ENCODE data around the gene KIT.

KIT gene

DNA sequence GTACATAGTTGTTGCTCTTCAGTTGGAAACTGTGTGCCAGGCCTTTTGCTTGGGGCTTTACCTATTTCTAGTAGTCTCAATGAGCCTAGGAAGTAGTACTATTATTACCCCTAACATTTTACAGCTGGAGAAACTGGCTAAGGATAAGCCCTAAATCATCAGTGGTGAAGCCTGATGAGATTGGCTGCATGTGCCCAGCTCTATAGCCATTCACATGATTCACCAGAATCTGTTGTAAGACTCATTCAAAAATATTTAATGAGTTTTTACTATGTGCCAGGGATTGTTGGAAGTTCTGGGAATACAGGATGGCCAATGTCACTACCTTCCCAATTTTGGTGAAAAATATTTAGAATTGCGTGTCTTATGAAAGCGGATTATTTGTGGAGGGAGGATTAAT lies 2.8 kb downstream of the KIT start:
- no peak for DNase-seq (ENCODE audit: low read depth in 2 of 2)

DNA sequence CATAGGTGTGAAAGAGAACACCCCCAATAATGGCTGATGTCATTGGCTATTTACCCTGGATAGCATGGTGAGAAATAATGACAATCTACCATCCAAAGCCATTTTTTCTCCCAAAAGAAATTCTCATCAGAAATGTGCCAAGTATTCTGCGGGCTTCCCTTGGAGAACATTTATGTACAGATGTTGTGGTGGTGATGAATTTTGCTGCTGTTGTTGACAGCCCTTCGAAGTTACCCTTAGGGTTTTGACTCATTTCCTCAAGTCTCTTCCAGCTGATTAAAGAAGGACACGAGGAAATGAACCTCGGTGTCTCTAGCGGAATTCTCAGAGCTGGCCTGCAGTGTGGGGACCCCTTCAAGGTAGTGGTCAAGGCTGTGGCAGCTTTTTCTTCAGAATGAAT lies 3.4 kb downstream of the KIT start:
- DNase-seq (ENCODE audit: low read depth in 2 of 2), result no peak

DNA sequence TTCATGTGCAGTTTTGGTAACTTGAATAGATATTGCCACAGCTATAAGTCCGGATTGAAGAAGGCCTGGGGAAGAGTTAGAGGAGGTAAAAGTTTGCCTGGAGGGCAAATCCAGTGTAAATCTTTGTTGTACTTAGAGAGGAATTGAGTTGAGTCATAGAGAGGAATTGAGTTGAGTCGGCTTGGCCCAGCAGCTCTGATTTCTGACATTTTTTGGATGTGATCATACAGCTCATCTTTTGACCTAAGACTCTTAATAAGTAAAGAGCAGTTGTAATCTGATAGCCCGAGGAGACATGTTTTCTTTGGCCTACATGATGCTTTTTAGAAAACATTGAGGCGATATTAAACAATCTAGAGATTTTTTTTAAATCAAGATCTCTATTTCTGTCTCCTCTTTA lies 3.9 kb downstream of the KIT start:
- DNase-seq (ENCODE audit: low read depth in 2 of 2), result no peak

DNA sequence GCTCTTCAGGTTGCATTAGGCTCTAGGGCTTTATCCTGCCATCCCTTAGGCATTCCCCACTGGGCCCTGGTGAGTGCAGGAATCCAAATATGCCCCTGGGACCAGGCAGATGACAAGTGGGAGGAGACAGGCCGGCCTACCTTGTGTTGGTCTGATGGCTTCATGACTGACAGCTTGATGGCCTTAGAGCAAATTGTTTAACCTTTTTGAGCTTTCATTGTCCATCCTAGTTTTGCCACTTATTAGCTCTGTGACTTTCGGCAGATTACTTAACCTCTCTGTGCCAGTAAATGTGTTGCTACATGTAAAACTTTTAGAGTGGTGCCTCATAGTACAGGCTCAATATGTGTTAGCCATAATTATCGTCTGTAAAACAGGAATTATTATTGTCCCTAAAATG lies 4.4 kb downstream of the KIT start:
- no peak for DNase-seq (ENCODE audit: low read depth in 2 of 2)

DNA sequence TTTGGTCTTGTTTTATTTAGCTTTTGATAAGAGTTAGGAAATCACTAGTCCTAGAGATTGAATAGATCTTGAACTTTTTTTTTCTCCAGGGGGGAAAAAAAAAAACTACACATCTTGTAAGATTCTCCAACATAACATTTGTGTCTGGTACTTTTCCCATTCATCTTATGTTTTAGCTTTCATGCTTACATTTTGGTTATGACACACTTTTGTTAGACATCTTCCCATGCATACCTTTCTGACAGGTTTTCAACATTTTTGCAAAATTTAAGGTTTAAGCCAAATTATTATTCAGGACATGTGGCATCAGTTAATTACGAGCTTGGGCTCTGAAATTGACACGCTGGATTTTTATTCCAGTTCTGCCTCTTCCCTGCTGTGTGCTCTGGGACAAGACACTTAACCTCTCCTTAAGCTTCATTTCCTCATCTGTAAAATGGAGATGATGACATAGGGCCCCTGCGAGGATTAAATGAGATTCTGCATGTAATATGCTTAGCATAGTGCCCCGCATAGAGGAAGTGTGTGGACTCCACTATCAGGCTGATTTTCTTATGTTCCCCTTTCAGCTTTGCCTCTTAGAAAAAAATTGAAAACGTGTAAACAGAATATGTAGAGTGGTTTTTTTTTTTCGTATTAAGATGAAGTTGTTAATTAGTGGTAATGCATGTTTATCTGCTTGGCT lies 5.3 kb downstream of the KIT start:
- DNase-seq (ENCODE audit: low read depth in 2 of 2), result no peak

DNA sequence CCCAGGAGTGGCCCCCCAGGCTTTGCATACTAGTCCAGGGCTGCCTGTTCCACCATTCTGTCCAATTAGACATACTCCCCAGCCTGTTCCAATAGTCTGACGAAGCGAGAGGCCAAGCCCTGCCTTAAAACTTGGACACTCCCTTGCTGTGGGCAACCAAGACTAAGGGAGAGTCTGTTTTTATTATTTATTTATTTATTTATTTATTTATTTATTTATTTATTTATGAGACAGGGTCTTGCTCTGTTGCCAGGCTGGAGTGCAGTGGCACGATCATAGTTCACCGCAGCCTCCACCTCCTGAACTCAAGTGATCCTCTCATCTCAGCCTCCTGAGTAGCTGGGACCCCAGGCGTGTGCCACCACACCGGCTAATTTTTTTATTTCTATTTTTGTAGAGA lies 6.6 kb downstream of the KIT start:
- DNase-seq (ENCODE audit: low read depth in 2 of 2), result no peak

DNA sequence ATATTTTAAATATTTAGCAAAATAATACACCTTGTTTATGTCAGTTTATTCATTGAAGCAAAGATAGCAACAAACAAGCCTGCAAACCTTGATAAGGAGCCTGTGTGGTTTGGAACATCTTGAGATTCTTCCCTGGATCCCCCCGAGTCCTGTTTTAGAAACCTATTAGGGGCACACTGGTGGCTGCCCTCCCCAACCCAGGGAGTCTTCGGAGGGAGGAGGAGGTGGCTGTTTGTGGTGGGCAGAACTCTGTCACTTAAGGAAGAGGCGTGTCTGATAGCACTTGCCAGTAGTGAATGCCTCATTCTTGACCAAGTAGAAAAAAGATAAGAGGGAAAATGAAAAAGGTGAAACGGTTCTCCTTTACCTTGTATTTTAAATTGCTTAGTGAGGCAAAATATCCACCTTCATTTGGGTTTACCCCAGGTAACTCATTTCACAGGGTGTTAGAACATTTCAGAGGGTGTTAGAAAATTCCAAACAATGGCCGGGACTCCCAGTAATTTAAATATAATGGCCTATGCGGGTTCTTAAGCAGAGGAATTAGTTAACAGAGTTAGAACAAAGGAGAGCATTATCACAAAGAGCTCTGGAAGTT lies 10.4 kb downstream of the KIT start:
- DNase-seq (ENCODE audit: low read depth in 2 of 2), result no peak

DNA sequence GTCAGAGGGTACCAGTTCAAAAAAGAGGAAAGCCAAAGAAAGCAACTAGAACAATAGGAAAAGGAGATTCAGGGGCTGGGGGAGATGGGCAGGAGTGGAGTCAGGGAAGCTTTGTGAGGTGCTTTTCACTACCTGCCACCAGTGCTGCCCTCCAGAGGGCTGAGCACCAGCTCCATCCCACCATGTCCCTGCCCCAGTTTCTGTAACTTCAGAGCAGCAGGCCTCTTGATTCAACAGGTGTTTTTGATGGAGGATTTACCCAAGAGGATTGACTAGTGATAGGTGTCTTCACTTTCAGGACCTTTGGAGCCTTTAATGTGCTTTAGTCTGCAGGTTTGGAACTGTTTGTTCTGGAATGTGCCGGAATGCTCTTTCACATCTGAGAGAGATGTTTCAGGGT lies 12.1 kb downstream of the KIT start:
- DNase-seq (ENCODE audit: low read depth in 2 of 2), result no peak

DNA sequence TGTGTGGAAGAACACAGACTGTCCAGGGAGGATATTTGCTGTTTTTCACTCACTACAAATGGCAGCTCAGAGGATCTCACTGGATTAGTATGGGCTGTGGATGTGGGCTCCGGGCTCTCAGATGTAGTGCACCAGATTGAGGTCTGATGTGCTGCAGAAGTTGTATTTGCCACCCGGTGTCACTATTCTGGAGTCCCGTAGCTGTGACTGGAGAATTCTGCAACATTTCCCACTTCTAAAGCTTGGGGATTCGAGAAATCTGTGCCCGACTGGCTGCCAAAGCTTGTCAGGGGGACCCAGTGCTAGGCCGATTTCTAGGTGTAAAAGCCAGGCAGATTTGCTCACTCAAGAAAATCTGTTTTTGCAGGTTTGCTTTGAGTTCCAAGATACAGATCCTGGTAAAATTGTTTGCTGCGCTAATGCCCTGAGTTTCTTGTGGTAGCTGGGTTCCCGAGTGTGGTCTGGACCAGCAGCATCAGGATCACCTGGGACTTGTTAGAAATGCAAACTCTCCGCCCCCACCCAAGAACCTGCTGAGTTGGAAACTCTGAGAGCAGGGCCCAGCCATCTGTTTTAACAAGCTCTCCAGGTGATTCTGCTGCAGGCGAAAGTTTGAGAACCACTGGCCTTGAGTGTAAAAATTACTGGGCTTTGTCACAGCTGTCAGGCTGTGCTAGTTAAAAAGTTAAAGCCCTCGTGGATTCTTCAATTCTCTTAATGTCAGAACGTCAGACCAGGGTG lies 18.1 kb downstream of the KIT start:
- DNase-seq (ENCODE audit: low read depth in 2 of 2), result no peak

DNA sequence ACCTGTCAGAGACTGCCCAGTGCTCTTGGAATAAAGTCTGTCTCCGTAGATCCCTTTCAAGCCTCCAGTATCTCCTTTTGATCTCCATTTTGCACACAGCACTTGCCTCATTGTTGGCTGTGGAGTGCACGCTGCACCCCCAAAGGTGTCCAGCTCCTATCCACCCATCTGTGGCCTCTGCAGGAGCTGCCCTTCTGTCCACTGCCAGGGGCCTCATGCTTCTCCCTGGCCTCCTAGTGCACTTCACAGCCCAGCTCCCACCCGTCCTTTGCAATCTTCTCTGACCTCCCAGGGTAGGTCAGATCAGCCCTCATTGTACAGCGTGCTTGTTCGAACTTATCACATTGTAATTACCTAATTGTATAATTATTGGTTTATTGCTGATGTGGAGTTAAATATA lies 18.9 kb downstream of the KIT start:
- no peak for DNase-seq (ENCODE audit: low read depth in 2 of 2)

DNA sequence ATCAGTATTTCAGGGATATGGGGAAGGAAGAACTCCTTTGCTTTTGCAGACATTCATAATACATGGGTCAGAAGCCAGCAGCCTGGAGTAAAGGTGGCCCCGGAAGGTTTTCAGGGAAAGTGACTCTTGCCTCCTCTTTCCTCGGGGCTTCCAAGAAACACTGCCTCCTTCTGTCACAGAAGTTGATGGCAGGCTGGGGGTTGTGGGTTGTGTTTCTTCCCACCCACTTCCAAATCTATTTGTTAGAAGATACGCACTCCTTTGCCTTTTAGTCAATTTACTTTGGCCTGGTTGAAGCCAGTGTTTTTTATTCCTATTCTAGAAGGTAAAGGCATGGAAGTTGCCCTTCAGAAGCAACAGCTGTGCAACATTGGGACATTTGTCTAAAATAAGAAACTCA lies 19.7 kb downstream of the KIT start:
- no peak for DNase-seq (ENCODE audit: low read depth in 2 of 2)

DNA sequence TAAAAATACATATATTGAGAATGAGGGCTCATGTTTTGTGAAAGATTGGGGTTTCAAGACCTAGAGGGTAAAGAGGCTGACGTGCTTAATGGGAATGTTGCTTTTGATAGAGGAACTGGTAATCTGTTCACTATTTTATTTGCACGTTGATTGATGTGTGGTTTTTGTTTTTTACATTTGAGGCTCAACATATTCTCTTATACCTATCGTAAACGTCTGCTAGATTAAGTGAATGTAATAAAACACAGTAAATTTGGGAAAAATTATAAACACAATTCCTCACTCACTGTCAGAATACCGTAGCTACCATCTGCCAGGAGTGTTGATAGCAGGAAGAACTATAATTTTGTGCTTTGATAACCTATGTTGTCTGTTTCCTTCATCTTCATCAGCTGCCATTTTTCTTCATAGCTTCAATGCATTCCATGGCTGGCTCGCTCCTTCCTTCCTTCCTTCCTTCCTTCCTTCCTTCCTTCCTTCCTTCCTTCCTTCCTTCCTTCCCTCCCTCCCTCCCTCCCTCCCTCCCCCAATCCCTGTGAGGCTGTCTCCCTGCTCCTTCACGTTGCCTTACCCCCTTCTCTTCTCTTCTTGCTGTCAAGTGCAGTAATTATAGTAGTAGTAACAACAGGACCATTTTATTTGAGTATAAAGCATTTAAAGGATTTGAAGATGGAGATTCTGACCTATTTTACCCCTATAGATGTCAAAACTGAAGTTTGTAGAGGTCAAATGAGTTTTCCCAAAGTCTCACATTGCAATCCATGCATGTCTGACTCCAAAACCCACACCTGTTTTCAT lies 20.3 kb downstream of the KIT start:
- DNase-seq (ENCODE audit: low read depth in 2 of 2), result no peak

DNA sequence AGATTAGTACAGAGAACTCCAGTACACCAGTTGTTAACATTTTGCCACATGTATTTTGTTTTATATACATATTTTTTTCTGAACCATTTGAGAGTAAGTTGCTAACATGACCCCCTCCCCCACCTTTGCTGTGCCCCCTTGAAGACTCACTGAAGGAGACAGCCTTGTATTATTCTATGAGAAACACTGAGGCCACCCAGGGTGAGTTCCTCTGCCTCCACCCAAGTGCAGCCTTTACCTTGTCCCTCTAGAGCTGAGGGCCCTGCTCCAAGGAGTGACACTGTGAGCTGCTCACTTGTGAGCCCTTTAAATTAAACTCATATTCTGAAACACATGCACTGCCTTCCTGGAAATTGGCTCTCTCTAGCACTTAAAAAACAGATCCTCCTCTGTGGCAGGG lies 21.1 kb downstream of the KIT start:
- no peak for DNase-seq (ENCODE audit: low read depth in 2 of 2)

DNA sequence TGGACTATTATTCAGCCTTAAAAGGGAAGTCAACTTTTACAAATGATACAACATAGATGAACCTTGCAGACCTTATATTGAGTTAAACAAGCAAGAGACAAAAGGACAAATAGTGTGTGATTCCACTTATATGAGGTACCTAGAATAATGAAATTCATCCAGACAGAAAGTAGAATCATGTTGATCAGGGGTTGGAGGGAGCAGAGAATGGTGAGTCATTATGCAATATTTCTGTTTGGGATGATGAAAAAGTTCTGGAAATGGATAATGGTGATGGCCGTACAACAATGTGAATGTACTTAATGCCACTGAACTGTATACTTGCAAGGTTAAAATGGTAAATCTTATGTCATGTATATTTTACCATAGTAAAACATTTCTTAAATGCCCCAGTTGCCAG lies 22.1 kb downstream of the KIT start:
- no peak for DNase-seq (ENCODE audit: low read depth in 2 of 2)

DNA sequence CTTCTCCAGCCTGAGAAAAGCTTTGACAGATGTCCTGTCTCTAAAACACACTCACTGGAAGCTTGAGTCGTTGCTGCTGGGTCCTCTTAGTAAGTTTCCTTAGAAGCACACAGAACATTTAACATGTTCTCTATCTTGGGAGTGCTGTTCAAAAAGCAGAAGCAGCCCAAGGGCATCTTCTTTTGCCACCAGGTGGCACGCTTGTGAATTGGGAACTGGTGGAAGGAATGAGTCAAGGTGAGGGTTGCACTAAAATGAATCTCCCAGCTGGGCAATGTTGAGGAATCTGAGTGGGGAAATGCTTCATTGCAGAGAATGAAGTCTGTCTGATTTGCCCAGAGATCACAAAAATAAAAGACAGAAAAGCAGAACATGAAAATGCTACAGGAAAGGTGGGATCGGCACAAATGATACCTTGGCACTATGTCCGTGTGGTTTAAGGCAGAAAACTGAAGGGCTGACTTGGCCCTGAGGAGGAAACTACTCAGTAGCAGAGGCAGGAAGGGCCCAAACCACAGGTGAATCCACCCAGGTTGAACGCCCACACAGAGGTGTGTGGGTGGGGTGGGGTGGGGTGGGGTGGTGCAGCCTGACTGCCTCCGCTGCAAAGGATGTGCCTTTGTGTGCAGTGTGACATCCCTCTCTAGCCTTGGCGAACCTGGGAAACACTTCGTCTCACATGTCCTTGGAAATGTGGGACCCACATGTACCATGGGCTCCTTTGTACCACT lies 26.0 kb downstream of the KIT start:
- peak in 1 of 2 donors; percentile 26 for DNase-seq (ENCODE audit: low read depth in 2 of 2)

DNA sequence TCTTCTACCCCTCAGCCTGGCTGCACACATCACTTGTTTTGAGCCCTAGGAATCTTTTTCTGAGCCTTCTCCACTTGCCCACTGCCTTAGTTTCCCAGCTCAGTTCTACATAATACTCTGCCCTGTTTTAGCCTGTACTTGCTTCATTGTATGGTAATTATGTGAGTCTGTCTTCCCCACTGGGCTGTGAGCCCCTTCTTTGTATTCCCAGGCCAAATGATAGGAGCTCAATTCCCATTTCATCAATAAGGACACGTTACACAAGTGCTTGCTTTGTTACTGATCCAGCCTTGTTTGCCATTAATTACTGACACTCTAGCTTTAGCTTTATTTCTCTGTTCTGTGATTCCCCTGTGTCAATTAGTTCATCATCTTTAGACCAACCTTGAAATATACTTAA lies 28.1 kb downstream of the KIT start:
- no peak for DNase-seq (ENCODE audit: low read depth in 2 of 2)

DNA sequence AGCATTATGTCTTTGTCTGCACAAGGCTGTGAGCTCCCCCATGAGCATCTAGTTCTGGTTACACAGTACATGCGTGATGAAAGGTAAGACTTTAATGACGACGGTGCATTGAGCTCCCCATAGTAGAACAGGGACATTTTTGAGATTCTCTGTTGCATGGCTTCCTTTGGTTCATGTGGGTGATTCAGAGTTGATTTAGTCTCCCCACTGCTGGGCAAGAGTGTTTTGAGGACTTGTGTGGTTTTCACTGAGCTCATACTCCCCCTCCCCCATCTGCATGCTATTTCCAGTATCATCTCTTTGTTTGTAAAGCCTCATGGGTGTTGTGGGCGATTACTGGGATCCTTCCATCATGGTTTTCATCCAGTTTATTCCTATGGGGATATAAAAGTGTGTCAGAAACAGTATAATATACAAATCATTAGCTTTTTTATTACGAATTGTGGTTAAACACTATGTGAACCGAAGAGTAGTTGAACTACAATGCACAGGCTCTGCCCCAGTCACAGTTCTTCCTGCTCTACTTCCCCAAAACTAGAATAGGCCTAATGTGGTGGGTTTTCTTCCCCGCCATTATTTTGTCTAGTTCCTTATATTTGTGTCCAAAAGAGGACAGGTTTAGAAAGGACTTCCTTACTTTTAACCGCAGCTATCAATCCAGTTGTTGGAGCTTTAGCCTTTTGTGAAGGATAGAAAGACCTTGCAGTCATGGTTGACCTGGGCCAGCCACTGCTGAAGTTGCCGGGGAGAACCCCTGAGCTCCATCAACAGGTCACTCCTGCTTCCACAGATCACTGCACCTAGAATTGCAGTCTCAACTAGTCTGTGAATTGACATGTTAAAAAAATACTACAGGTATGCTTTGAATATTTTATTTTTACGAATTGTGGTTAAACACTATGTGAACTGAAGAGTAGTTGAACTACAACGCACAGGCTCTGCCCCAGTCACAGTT lies 30.4 kb downstream of the KIT start:
- DNase-seq (ENCODE audit: low read depth in 2 of 2), result no peak

DNA sequence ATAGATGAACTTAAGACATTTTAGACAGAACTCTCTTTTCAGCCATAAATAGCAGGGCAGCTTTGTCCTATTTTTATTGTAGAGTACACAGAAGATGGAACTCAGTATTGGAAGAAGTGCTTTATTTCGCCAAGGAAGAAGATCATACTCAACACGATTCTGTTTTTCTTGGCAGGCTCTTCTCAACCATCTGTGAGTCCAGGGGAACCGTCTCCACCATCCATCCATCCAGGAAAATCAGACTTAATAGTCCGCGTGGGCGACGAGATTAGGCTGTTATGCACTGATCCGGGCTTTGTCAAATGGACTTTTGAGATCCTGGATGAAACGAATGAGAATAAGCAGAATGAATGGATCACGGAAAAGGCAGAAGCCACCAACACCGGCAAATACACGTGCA lies 37.6 kb downstream of the KIT start:
- no peak for DNase-seq (ENCODE audit: low read depth in 2 of 2)

DNA sequence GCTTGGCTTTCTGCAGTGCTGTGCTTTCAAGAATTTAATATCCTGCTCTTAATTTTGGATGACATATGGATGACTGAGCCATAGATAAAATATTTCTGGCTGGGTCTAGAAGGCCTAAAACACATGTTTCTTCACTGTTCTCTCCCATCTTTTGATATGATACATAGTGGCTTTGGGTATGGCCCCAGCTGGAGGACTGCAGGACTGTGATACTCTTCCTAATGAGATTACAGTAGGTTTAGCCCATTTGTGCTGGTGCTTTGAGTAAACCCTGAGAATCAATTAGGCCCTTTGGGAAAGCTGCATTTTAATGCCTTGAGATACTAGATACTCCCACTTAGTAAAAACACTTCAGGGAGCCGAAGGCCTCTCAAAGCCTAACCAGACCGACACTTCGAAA lies 38.0 kb downstream of the KIT start:
- no peak for DNase-seq (ENCODE audit: low read depth in 2 of 2)

DNA sequence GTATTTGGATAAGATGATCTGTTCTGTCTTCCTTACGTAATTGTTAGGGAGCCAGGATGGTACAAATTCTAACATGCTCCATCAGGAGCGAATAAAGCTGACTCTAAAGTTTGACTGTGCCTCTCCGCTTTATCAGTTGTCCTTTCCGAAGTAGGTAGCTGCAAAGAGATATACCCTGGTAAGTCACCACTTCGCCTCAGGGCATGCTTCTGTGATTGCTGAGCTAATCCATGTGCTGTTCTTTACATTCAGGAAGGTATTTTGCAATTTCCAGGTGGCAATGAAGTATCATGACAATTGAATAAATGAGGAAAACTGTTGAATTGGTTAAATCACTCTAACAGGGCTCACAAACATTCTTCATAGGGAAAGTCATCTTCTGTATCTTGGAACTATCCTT lies 38.9 kb downstream of the KIT start:
- no peak for DNase-seq (ENCODE audit: low read depth in 2 of 2)

DNA sequence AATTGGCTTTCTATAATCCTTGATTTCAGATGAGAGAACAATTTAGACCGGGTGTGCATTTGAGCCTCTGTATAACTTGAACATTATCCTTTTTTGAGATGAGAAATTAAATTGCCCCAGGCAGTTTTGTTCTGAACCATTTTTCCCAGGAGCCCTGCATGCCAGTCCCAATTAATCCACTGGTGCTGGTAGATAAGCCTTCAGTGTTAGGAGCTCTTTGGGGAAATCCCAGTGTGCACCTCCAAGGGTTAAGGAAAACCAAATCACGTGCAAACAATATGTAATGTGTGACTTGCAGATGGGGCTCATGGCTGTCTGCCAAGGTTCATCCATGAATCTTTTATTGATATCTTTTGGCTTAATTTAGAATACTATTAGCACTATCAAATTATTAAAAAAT lies 43.2 kb downstream of the KIT start:
- DNase-seq (ENCODE audit: low read depth in 2 of 2), result no peak
